Astrocyte (in vitro differentiated cells and primary cell): ENCODE data around the gene KIF26B. TPM values are rescaled to one million over a fixed set of nuclear protein-coding genes. Genes with fewer than 3 reads are reported as not detected.

Source experiments
- DNase-seq: peaks from one replicate; pipeline ENCODE4 v3.0.0-alpha.2; 2010; ENCODE audit warnings: low read depth
- FAIRE-seq: peaks from 2 replicates; lab custom pipeline; 2011; peaks lifted over from hg19 to GRCh38; lab: Jason Lieb, UNC
- H2AFZ ChIP-seq: 2 replicates; pipeline ENCODE4 v1.6.0; 2012; ENCODE audit warnings: low read depth, low read length, inconsistent platforms
- H3K27ac ChIP-seq: 2 replicates; pipeline ENCODE4 v1.5.1; 2011; ENCODE audit warnings: low read depth, low read length, inconsistent platforms
- H3K27me3 ChIP-seq: 2 replicates; pipeline ENCODE4 v1.6.0; 2011; ENCODE audit warnings: low read length, inconsistent platforms; ENCODE audit not compliant: insufficient read depth
- H3K36me3 ChIP-seq: 2 replicates; pipeline ENCODE4 v1.5.1; 2011; ENCODE audit warnings: low read length, inconsistent platforms; ENCODE audit not compliant: insufficient read depth
- H3K4me1 ChIP-seq: 2 replicates; pipeline ENCODE4 v1.5.1; 2011; ENCODE audit warnings: low read length, inconsistent platforms; ENCODE audit not compliant: insufficient read depth
- H3K4me2 ChIP-seq: 2 replicates; pipeline ENCODE4 v1.6.0; 2012; ENCODE audit warnings: low read length, inconsistent platforms
- H3K4me3 ChIP-seq: 2 replicates; pipeline ENCODE4 v1.5.1; 2011; ENCODE audit warnings: low read depth, mild to moderate bottlenecking, low read length, inconsistent platforms; ENCODE audit not compliant: insufficient read depth
- H3K79me2 ChIP-seq: 2 replicates; pipeline ENCODE4 v1.6.0; 2012; ENCODE audit warnings: mild to moderate bottlenecking, low read length, inconsistent platforms; ENCODE audit not compliant: insufficient read depth
- H3K9ac ChIP-seq: 2 replicates; pipeline ENCODE4 v1.6.0; 2012; ENCODE audit warnings: mild to moderate bottlenecking, low read length, inconsistent platforms
- H3K9me3 ChIP-seq: 2 replicates; pipeline ENCODE4 v1.5.1; 2012; ENCODE audit warnings: low read depth, mild to moderate bottlenecking, low read length, inconsistent platforms; ENCODE audit not compliant: insufficient read depth
- H4K20me1 ChIP-seq: 2 replicates; pipeline ENCODE4 v1.6.0; 2012; ENCODE audit warnings: low read length, inconsistent platforms; ENCODE audit not compliant: insufficient read depth
- H3K27ac Mint-ChIP-seq: one replicate; pipeline ENCODE4 v1.8.0; 2021; ENCODE audit warnings: mild to moderate bottlenecking, mixed read lengths; ENCODE audit not compliant: unreplicated experiment
- H3K27me3 Mint-ChIP-seq: one replicate; pipeline ENCODE4 v1.8.0; 2021; ENCODE audit warnings: low read depth, mixed read lengths; ENCODE audit not compliant: unreplicated experiment
- H3K36me3 Mint-ChIP-seq: one replicate; pipeline ENCODE4 v1.8.0; 2021; ENCODE audit warnings: low read depth, mixed read lengths; ENCODE audit not compliant: unreplicated experiment
- H3K4me1 Mint-ChIP-seq: one replicate; pipeline ENCODE4 v1.8.0; 2021; ENCODE audit warnings: low read depth, mixed read lengths; ENCODE audit not compliant: unreplicated experiment
- H3K4me3 Mint-ChIP-seq: one replicate; pipeline ENCODE4 v1.8.0; 2021; ENCODE audit warnings: mild to moderate bottlenecking, moderate library complexity, mixed read lengths; ENCODE audit not compliant: unreplicated experiment
- H3K9me3 Mint-ChIP-seq: one replicate; pipeline ENCODE4 v1.8.0; 2021; ENCODE audit warnings: mild to moderate bottlenecking, mixed read lengths; ENCODE audit not compliant: unreplicated experiment
- CTCF ChIP-seq: IDR thresholded peaks from 2 replicates; pipeline ENCODE4 v1.5.1; 2011; ENCODE audit warnings: low read depth, mild to moderate bottlenecking, inconsistent platforms, low read length, moderate library complexity; ENCODE audit not compliant: insufficient read depth
- EZH2 ChIP-seq: IDR thresholded peaks from 2 replicates; pipeline ENCODE4 v1.6.1; 2012; ENCODE audit warnings: mild to moderate bottlenecking, low read length, inconsistent platforms; ENCODE audit not compliant: insufficient read depth
- total RNA-seq: library from RNA; stranded (reverse); gene quantifications from 2 replicates; pipeline ENCODE4 v1.2.1, GENCODE V29; 2021

KIF26B gene
- total RNA-seq, 1 donor from 2014 or later = 6.8 TPM

GRCh38 chr1:245538671-245539070 is 383.9 kb downstream of the KIF26B start:
- no peak overlapping the region for H3K4me3 Mint-ChIP-seq
- H3K27ac ChIP-seq = no peak overlapping the region
- FAIRE-seq = no peak

GRCh38 chr1:245541369-245541768 is 386.6 kb downstream of the KIF26B start:
- H3K27me3 Mint-ChIP-seq = peaks cover 8% of the 10 kb centered on the region
- Histone ChIP-seq H3K27me3 (no peaks in the 10 kb centered on the region), H3K36me3 (no peaks in the 10 kb centered on the region), H3K9me3 (no peaks in the 10 kb centered on the region), H3K4me2 (no peak overlapping the region), H4K20me1 (no peaks in the 10 kb centered on the region), H3K4me3 (no peak overlapping the region), H2AFZ (no peak overlapping the region), H3K4me1 (peaks cover 5% of the 10 kb centered on the region), H3K27ac (no peak overlapping the region), H3K79me2 (no peaks in the 10 kb centered on the region), H3K9ac (no peak overlapping the region)
- H3K27ac Mint-ChIP-seq = no peak overlapping the region
- FAIRE-seq (no peak), DNase-seq (peak; percentile 39)
- peaks cover 4% of the 10 kb centered on the region for H3K4me1 Mint-ChIP-seq
- no peak for TF ChIP-seq CTCF
- no peak for TF ChIP-seq EZH2
- H3K36me3 Mint-ChIP-seq = peaks cover 17% of the 10 kb centered on the region
- no peak overlapping the region for H3K4me3 Mint-ChIP-seq
- peaks cover 4% of the 10 kb centered on the region for H3K9me3 Mint-ChIP-seq

More at GRCh38 chr1:245538671-245539070, 383.9 kb downstream of the KIF26B start:
- peaks cover 13% of the 10 kb centered on the region for H3K36me3 Mint-ChIP-seq
- peak; percentile 35 for DNase-seq
- Histone ChIP-seq H3K9me3 (no peaks in the 10 kb centered on the region), H3K79me2 (no peaks in the 10 kb centered on the region), H3K4me3 (no peak overlapping the region), H2AFZ (no peak overlapping the region), H3K4me1 (peaks cover 5% of the 10 kb centered on the region), H4K20me1 (no peaks in the 10 kb centered on the region), H3K4me2 (no peak overlapping the region), H3K36me3 (no peaks in the 10 kb centered on the region), H3K9ac (no peak overlapping the region), H3K27me3 (no peaks in the 10 kb centered on the region)
- no peak overlapping the region for H3K27ac Mint-ChIP-seq
- TF ChIP-seq EZH2 (no peak), CTCF (no peak)
- peaks cover 4% of the 10 kb centered on the region for H3K9me3 Mint-ChIP-seq
- peaks cover 8% of the 10 kb centered on the region for H3K27me3 Mint-ChIP-seq
- peaks cover 4% of the 10 kb centered on the region for H3K4me1 Mint-ChIP-seq

- H3K27ac Mint-ChIP-seq = no peak overlapping the region
- peaks cover 8% of the 10 kb centered on the region for H3K27me3 Mint-ChIP-seq
- Histone ChIP-seq H3K9ac (no peak overlapping the region), H3K4me1 (peaks cover 5% of the 10 kb centered on the region), H2AFZ (no peak overlapping the region), H3K9me3 (no peaks in the 10 kb centered on the region), H3K27me3 (no peaks in the 10 kb centered on the region), H4K20me1 (no peaks in the 10 kb centered on the region), H3K79me2 (no peaks in the 10 kb centered on the region), H3K36me3 (no peaks in the 10 kb centered on the region), H3K4me3 (no peak overlapping the region), H3K27ac (no peak overlapping the region), H3K4me2 (no peak overlapping the region)
- peaks cover 4% of the 10 kb centered on the region for H3K4me1 Mint-ChIP-seq
- DNase-seq (no peak), FAIRE-seq (no peak)
- peaks cover 17% of the 10 kb centered on the region for H3K36me3 Mint-ChIP-seq
- H3K9me3 Mint-ChIP-seq = peaks cover under 1% of the 10 kb centered on the region
- no peak overlapping the region for H3K4me3 Mint-ChIP-seq
- TF ChIP-seq CTCF = no peak
- no peak for TF ChIP-seq EZH2
Measured at GRCh38 chr1:245542365-245542764, 387.6 kb downstream of the KIF26B start.
